ENCODE results near the gene STAT6. TPM values are rescaled to one million over a fixed set of nuclear protein-coding genes. Genes with fewer than 3 reads are reported as not detected.

The STAT6 gene
- polyA plus RNA-seq, 5 donors: 131 to 169 (median 162) TPM

GRCh38 chr12:57105011-57105753 lies 6.0 kb downstream of the STAT6 start:
- no peak for DNase-seq

DNA sequence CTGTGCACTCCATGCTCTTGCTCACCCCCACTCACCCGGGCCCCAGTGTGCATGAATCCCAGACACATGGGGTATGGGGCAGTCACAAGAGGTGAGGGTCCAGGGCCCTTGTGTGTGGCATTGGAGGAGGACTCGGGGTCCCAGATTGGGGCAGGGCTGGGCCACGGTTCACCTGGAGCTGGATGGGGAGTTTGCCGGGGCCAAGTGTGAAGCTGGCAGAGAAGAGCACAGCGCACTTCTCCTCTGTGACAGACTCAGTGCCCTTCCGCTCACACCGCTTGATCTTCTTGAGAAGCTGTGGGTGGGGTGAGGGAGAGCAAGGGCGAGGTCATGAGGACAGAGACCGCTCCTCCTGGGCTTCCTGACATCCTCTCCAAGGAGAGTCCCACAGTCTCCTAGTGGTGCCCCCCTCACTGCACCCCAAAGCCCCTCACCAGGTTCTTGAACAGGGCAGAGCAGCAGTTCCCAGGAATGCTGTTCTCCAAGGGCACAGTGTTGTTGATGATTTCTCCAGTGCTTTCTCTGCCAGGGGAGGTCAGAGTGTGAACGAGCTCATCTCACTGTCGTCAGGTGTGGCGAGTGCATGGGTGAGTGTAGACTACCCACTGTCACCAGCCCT lies 6.8 kb downstream of the STAT6 start:
- no peak for DNase-seq

DNA sequence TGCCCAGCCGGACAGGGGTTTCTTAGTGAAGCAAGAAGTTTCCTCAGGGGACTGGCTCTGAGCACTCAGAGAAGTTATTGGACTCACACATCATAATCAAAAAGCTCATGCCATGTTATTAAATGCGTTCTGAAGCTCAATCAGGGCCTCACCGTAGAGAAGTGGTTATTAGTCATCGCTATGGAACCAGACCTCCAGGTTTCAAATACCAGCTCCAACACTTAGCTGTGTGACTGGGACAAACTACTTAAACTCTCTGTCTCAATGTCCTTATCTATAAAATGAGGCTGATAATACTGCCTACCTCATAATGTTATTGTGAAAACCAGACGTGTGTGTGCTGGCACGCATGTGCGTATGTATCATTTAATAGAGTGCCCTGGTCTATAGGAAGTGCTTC lies 7.3 kb downstream of the STAT6 start:
- DNase-seq: no peak

- no peak for DNase-seq
Measured at GRCh38 chr12:57101892-57102695, 9.1 kb downstream of the STAT6 start.

- DNase-seq: no peak
Measured at GRCh38 chr12:57099766-57100165, 11.4 kb downstream of the STAT6 start.

DNA sequence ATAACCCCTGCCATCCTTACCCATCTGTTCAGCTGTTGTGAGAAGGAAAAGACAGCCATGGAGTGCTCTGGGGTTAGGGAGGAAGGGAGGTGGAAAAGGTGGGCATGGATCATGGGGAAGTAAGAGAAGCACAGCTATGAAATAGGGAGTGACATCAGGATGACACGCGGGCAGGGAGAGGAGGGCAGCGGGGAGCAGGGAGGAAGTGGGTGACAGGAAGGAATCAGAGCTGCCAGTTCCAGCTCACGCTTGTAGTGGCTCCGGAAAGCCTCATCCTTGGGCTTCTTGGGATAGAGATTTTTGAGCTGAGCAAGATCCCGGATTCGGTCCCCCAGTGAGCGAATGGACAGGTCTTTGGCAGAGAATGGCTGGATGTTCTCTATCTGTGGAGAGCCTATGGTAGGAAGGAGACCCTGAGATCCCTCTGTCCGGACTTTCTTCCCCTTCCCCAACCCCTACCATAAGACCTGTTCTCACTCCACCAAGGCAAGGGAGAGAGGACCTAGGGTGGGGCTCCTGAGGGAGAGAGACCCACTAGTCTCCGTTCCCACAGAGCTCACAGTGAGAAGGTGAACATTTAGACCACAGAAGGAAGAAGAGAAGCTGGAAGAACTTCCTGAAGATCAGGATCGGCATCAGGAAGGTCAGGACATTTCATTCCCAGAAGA lies 12.0 kb downstream of the STAT6 start:
- no peak for DNase-seq

DNA sequence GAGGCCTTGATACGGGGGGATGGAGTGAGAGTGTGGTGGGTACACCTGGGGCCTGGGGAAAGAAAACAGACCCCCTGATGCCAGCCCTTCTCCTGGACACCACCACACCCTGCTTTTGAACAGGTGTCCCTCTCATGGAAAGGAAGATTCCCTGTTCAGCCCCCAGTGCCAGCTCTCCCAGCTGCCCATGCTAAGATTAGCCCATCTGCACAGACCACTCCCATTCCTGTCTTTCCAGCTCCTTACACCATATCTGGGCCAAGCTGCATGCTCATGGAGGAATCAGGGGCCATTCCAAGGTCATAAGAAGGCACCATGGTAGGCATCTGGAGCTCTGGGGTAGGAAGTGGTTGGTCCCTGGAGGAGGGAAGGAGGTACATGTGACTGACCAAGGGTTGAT lies 12.6 kb downstream of the STAT6 start:
- no peak for DNase-seq

- no peak for DNase-seq
Measured at GRCh38 chr12:57097554-57097835, 13.7 kb downstream of the STAT6 start.

DNA sequence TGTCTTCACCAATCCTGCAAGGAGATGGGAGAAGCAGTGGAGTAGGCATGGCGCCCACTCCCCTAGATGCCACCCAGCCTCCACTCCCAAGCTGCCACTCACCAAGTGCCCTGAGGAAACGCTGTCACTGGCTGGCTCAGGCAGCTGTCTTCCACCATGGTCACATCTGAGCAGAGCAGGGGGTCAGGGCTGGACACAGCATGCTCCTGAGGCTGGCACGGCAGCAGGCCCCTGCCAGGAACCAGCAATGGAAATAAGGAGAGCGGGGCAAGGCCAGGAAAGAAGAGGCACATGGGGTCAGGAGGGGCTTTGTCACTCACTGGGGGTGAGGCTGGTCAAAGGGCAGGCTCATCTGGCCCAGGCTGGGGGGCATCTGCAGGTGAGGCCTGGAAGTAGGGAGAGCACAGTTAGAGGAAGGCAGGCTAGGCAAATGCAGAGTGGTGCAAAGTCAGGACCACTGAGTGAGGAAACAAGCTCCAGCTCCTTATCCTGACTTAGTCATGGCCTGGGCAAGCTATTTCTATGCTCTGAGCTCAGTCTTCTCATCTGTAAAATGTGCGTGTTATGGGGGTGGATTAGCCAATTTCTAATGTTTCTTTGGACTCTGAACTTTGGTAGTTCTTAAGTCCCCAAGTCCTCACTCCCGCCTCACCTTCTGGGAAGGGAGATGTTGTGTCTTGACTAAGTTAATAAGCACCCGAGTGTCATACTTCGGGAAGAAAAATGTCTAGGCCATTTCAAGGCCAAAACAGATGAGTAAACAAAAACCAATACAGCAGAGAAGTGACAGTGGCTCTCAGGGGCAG lies 14.2 kb downstream of the STAT6 start:
- DNase-seq: no peak

GRCh38 chr12:57096099-57096572 lies 15.0 kb downstream of the STAT6 start:
- no peak for DNase-seq

- no peak for DNase-seq
Measured at GRCh38 chr12:57095440-57095839, 15.7 kb downstream of the STAT6 start.

GRCh38 chr12:57094208-57095160 lies 16.7 kb downstream of the STAT6 start:
- no peak for DNase-seq

DNA sequence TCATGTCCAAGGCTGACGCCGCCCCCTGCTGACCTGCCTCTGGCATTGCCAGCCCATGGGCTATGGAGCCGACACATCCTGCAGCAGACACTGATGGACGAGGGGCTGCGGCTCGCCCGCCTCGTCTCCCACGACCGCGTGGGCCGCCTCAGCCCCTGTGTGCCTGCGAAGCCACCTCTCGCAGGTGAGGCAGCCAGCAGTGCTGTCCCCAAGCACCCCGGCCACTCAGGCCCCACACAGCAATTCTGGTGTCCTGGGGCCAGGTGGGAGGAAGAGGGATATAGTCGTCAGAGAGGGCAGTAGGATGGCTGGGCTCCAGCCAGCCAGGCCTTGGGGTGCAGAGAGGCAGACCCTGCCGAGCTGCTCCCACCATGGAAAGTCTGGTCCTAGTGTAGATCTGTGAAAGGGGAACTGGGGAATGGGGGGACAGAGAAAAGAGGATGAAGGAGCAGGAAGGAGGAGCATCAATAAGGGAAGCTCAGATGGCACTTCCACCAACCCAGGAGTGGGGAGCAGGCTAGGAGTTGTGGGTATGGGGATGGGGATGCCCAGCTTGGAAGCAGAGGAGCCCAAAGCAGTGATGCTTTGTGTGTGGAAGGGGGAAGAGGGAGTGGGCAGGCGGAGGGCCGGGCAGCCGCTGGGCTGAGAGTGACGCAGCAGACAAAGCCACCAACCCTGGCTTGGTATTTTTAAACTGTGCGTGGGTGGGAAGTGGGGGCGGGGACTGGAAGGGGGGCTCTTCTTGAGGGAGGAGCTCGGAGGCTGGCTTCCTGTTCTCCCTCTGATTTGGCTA lies 17.6 kb downstream of the STAT6 start:
- peak; percentile 43 to 48 for DNase-seq

DNA sequence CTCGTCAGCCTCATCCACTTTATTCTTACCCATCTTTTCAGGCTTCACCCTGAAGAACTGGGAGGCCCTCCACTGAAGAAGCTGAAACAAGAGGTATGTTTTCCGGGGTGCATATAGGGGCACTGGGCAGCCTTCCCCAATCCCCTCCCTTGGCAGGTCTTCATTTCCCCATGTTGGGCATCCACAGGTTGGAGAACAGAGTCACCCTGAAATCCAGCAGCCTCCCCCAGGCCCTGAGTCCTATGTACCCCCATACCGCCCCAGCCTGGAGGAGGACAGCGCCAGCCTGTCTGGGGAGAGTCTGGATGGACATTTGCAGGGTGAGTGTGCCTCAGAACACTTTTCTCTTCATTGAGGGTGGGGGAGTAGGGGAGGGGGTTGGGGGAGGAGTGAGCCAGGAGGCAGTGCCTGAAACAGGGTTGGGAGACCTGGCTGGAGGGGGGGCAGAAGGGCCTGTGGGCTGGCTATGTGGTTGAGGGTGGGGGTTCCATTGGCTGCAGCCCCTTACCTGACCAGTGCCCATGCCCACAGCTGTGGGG lies 18.2 kb downstream of the STAT6 start:
- no peak for DNase-seq

DNA sequence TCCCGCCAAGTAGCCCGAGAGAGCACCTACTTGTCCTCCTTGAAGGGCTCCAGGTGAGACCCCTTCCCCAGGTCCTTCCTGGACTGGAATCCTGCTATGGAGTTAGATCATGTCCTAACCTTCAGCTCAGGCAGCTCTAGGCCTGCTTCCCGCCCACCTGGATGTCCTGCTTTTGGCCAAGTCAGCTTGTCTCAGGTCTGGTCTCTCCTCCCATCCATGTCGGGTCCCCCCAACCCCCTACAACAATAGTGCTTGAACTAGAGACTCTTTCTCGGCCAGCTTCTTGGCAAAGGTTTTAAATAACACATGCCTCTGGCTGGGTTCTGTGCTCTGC lies 18.7 kb downstream of the STAT6 start:
- no peak for DNase-seq

- no peak for DNase-seq
Measured at GRCh38 chr12:57091638-57092528, 19.3 kb downstream of the STAT6 start.

GRCh38 chr12:57090924-57091637 lies 20.1 kb downstream of the STAT6 start:
- DNase-seq: no peak

DNA sequence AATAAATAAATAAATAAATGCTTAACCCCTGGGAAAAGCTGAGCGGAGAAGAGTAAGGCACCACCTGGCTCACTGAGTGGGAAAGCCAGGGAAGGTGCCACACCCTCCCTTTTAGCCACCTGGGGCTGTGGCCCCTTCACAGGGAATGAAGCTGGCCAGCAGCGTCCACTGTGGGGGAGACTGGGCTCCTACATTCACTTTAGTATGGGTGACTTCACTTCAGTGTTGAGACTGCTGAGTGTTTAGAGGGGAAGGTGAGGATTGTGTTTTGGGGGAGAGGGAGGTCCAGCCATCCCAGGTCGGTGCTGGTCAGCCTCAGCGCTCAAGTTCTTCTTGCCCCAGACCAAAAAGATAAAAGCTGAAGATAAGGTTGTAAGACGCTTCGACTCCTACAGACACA lies 20.7 kb downstream of the STAT6 start:
- DNase-seq: no peak
